Stomach (tissue), 9 donors: Measurements from ENCODE around the gene RHO. TPM values are rescaled to one million over a fixed set of nuclear protein-coding genes. Genes with fewer than 3 reads are reported as not detected.

Experiments used
- DNase-seq, 2 donors: peaks; one replicate each; pipeline versions ENCODE4 v3.0.0 to v3.0.0-alpha.2; 2013 to 2019
- H3K27ac ChIP-seq, 5 donors: fragments of 200-600 bp in 4 of 5; sonication (generic) in 4 of 5; one replicate each; pipeline ENCODE4 v1.5.1; 2013 to 2019; ENCODE audit warnings: mild to moderate bottlenecking in 1 of 5, moderate library complexity in 1 of 5
- H3K27me3 ChIP-seq, 3 donors: fragments of 200-600 bp; sonication (generic); one replicate each; pipeline ENCODE4 v1.5.1; 2017 to 2019; ENCODE audit warnings: mixed run types in 1 of 3
- H3K36me3 ChIP-seq, 4 donors: fragments of 200-600 bp; sonication (generic); 1 replicate in 3 of 4; 2 replicates in 1 of 4; pipeline ENCODE4 v1.5.1; 2016 to 2019
- H3K4me1 ChIP-seq, 4 donors: fragments of 200-600 bp; sonication (generic); one replicate each; pipeline ENCODE4 v1.5.1; 2016 to 2019
- H3K4me3 ChIP-seq, 4 donors: fragments of 200-600 bp; sonication (generic) in 3 of 4; one replicate each; pipeline ENCODE4 v1.5.1; 2016 to 2019; ENCODE audit warnings: mild to moderate bottlenecking in 1 of 4
- H3K9me3 ChIP-seq, 4 donors: fragments of 200-600 bp; sonication (generic); one replicate each; pipeline ENCODE4 v1.5.1; 2016 to 2019
- EP300 ChIP-seq: sonication (generic); formaldehyde crosslinking; IDR thresholded peaks from one replicate; pipeline ENCODE4 v1.6.1; 2017; ENCODE audit warnings: antibody characterized with exemption
- POLR2A ChIP-seq, 4 donors: fragments of 450-650 bp; IDR thresholded peaks; one replicate each; pipeline ENCODE4 v1.6.1; 2016; ENCODE audit warnings: antibody characterized with exemption in 4 of 4, control low read depth in 2 of 4, mild to moderate bottlenecking in 1 of 4, moderate library complexity in 1 of 4
- POLR2AphosphoS5 ChIP-seq, 3 donors: sonication (generic); formaldehyde crosslinking; IDR thresholded peaks; one replicate each; pipeline ENCODE4 v1.6.1; 2016; ENCODE audit warnings: antibody characterized with exemption in 3 of 3
- WGBS, 5 donors: extraction: QIAGEN DNeasy Blood & Tissue Kit in 3 of 5; methylation state at CpG; one replicate each; pipeline versions ENCODE4 v1.1.5 to v1.1.7; 2013 to 2018; 5-methylcytosine and 5-hydroxymethylcytosine counted together
- intact Hi-C: fragments of 100-400 bp; cut with DNase I; formaldehyde crosslinking; loops from one replicate; pipeline ENCODE4 v1.15.1; 2023; ENCODE audit warnings: low total_unique reads
- polyA plus RNA-seq, 3 donors: library from polyadenylated mRNA; stranded (reverse); fragments of 200-250 nt; gene quantifications; one replicate each; pipeline ENCODE4 v1.2.3, GENCODE V29; 2013
- total RNA-seq, 5 donors: library from RNA; depleted of rRNA; stranded (reverse); fragments of >200 nt; gene quantifications; one replicate each; pipeline versions ENCODE4 v1.1.0 to v1.2.3, GENCODE V29; 2014 to 2016
- TF ChIP-seq, protein P1 (sequence below), 7 experiments: fragments of 450-650 bp in 4 of 7; fragments of 200-600 bp in 3 of 7; sonication (generic) in 3 of 7; IDR thresholded peaks; one replicate each; pipeline ENCODE4 v1.5.1; 2016 to 2019; ENCODE audit warnings: antibody characterized with exemption in 7 of 7, control low read depth in 2 of 7, mild to moderate bottlenecking in 1 of 7
- donor health status: healthy with polysubstance abuse.
- donor health status: Bipolar disorder and iron deficiency.
- donor health status: healthy.

The RHO gene
- total and polyA plus RNA-seq, 8 donors: not detected

GRCh38 chr3:129526121-129526900 is 2.1 kb upstream of the RHO start:
- Histone ChIP-seq H3K4me3 (no peak overlapping the region), H3K9me3 (no peaks in the 10 kb centered on the region), H3K27me3 (no peaks in the 10 kb centered on the region), H3K36me3 (no peaks in the 10 kb centered on the region), H3K27ac (peak overlapping the region in 1 of 5 donors; percentile 32), H3K4me1 (peaks cover 0 to 4% (median 2%) of the 10 kb centered on the region in 4 donors)
- TF ChIP-seq EP300 (no peak), POLR2A (IDR thresholded peaks at IDR 0.05) (no peak), POLR2AphosphoS5 (IDR thresholded peaks at IDR 0.05) (no peak)
- TF ChIP-seq, protein P1, sequence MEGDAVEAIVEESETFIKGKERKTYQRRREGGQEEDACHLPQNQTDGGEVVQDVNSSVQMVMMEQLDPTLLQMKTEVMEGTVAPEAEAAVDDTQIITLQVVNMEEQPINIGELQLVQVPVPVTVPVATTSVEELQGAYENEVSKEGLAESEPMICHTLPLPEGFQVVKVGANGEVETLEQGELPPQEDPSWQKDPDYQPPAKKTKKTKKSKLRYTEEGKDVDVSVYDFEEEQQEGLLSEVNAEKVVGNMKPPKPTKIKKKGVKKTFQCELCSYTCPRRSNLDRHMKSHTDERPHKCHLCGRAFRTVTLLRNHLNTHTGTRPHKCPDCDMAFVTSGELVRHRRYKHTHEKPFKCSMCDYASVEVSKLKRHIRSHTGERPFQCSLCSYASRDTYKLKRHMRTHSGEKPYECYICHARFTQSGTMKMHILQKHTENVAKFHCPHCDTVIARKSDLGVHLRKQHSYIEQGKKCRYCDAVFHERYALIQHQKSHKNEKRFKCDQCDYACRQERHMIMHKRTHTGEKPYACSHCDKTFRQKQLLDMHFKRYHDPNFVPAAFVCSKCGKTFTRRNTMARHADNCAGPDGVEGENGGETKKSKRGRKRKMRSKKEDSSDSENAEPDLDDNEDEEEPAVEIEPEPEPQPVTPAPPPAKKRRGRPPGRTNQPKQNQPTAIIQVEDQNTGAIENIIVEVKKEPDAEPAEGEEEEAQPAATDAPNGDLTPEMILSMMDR (IDR thresholded peaks at IDR 0.05): no peak
- intact Hi-C loops: no loop called here
- WGBS, 5 donors: 75 to 83% (median 79%) methylated on average over 11 to 12 of the region's 12 CpGs
- DNase-seq: no peak

GRCh38 chr3:129527262-129527661 is 1.2 kb upstream of the RHO start:
- Histone ChIP-seq H3K9me3 (no peaks in the 10 kb centered on the region), H3K4me3 (no peak overlapping the region), H3K27me3 (no peaks in the 10 kb centered on the region), H3K36me3 (no peaks in the 10 kb centered on the region), H3K4me1 (peaks cover 0 to 4% (median 2%) of the 10 kb centered on the region in 4 donors), H3K27ac (no peak overlapping the region)
- 85 to 97% (median 92%) methylated on average over 9 to 11 of the region's 11 CpGs for WGBS, 5 donors
- no peak for DNase-seq
- TF ChIP-seq EP300 (no peak), POLR2AphosphoS5 (IDR thresholded peaks at IDR 0.05) (no peak), POLR2A (IDR thresholded peaks at IDR 0.05) (no peak)
- TF ChIP-seq, protein P1 (IDR thresholded peaks at IDR 0.05): no peak
- intact Hi-C loops: no loop called here

DNA sequence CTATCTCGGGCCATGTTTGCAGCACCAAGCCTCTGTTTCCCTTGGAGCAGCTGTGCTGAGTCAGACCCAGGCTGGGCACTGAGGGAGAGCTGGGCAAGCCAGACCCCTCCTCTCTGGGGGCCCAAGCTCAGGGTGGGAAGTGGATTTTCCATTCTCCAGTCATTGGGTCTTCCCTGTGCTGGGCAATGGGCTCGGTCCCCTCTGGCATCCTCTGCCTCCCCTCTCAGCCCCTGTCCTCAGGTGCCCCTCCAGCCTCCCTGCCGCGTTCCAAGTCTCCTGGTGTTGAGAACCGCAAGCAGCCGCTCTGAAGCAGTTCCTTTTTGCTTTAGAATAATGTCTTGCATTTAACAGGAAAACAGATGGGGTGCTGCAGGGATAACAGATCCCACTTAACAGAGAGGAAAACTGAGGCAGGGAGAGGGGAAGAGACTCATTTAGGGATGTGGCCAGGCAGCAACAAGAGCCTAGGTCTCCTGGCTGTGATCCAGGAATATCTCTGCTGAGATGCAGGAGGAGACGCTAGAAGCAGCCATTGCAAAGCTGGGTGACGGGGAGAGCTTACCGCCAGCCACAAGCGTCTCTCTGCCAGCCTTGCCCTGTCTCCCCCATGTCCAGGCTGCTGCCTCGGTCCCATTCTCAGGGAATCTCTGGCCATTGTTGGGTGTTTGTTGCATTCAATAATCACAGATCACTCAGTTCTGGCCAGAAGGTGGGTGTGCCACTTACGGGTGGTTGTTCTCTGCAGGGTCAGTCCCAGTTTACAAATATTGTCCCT is 1.2 kb downstream of the RHO start:
- Histone ChIP-seq H3K27ac (no peak overlapping the region), H3K27me3 (no peaks in the 10 kb centered on the region), H3K4me3 (no peak overlapping the region), H3K9me3 (no peaks in the 10 kb centered on the region), H3K4me1 (peaks cover 0 to 4% (median 2%) of the 10 kb centered on the region in 4 donors), H3K36me3 (no peaks in the 10 kb centered on the region)
- WGBS, 5 donors: 69 to 80% (median 77%) methylated on average over 12 of the region's 12 CpGs
- peak in 1 of 2 donors; percentile 29 for DNase-seq
- intact Hi-C loops: no loop called here
- TF ChIP-seq EP300: no peak
- TF ChIP-seq, protein P1 (IDR thresholded peaks at IDR 0.05): no peak
- no peak for TF ChIP-seq POLR2A (IDR thresholded peaks at IDR 0.05)
- no peak for TF ChIP-seq POLR2AphosphoS5 (IDR thresholded peaks at IDR 0.05)

DNA sequence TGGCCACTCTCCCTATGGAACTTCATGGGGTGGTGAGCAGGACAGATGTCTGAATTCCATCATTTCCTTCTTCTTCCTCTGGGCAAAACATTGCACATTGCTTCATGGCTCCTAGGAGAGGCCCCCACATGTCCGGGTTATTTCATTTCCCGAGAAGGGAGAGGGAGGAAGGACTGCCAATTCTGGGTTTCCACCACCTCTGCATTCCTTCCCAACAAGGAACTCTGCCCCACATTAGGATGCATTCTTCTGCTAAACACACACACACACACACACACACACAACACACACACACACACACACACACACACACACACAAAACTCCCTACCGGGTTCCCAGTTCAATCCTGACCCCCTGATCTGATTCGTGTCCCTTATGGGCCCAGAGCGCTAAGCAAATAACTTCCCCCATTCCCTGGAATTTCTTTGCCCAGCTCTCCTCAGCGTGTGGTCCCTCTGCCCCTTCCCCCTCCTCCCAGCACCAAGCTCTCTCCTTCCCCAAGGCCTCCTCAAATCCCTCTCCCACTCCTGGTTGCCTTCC is 1.9 kb downstream of the RHO start:
- Histone ChIP-seq H3K9me3 (no peaks in the 10 kb centered on the region), H3K4me1 (peaks cover 0 to 4% (median 2%) of the 10 kb centered on the region in 4 donors), H3K36me3 (no peaks in the 10 kb centered on the region), H3K27me3 (no peaks in the 10 kb centered on the region), H3K27ac (no peak overlapping the region), H3K4me3 (no peak overlapping the region)
- peak in 1 of 2 donors; percentile 55 for DNase-seq
- TF ChIP-seq POLR2AphosphoS5 (IDR thresholded peaks at IDR 0.05) (no peak), POLR2A (IDR thresholded peaks at IDR 0.05) (no peak), EP300 (no peak)
- TF ChIP-seq, protein P1 (IDR thresholded peaks at IDR 0.05): no peak
- intact Hi-C loops: no loop called here
- WGBS, 5 donors: 30 to 42% (median 38%) methylated on average over 6 of the region's 6 CpGs
